Right cardiac atrium (tissue), 5 donors: ENCODE data around the gene NT5C3A. TPM values are rescaled to one million over a fixed set of nuclear protein-coding genes. Genes with fewer than 3 reads are reported as not detected.

ENCODE experiments used
- ATAC-seq, 2 donors: fragments of 200-7000 bp; cut with Tn5 transposase; one replicate each; pipeline versions ENCODE4 v1.8.0 to v1.9.1; 2020; ENCODE audit warnings: moderate library complexity in 2 of 2, mild to moderate bottlenecking in 1 of 2
- DNase-seq, 3 donors: peaks; one replicate each; pipeline ENCODE4 v3.0.0-alpha.2; 2020
- H3K27ac ChIP-seq: one replicate; pipeline ENCODE4 v1.5.1; 2013; ENCODE audit warnings: mild to moderate bottlenecking, low read length, control low read depth, moderate library complexity
- H3K27me3 ChIP-seq: one replicate; pipeline ENCODE4 v1.6.1; 2013; ENCODE audit not compliant: control insufficient read depth, insufficient read depth
- H3K4me1 ChIP-seq: one replicate; pipeline ENCODE4 v1.6.1; 2013; ENCODE audit warnings: low read length; ENCODE audit not compliant: control insufficient read depth, insufficient read depth
- H3K4me3 ChIP-seq: one replicate; pipeline ENCODE4 v1.5.1; 2013; ENCODE audit warnings: low read length, control low read depth
- H3K9me3 ChIP-seq: one replicate; pipeline ENCODE4 v1.6.1; 2013; ENCODE audit warnings: low read length; ENCODE audit not compliant: control insufficient read depth
- WGBS: extraction: QIAGEN DNeasy Blood & Tissue Kit; methylation state at CpG from one replicate; pipeline ENCODE4 v1.1.7; 2013; 5-methylcytosine and 5-hydroxymethylcytosine counted together
- intact Hi-C, 4 donors: fragments of 100-400 bp; cut with DNase I; formaldehyde crosslinking; loops; one replicate each; pipeline versions ENCODE4 v1.11.0 to v1.14.0; 2022 to 2023
- polyA plus RNA-seq: library from polyadenylated mRNA; stranded (reverse); fragments of 200-250 nt; gene quantifications from one replicate; pipeline ENCODE4 v1.2.3, GENCODE V29; 2013
- total RNA-seq, 4 donors: library from RNA; stranded (reverse); fragmentation: NEBNext Ultra II Directional; extraction: Animal tissue kit (Norgen Biotek cat#: 25700); gene quantifications; one replicate each; pipeline ENCODE4 v1.2.1, GENCODE V29; 2021
- donor health status: healthy with polysubstance abuse.
- donor health status: DM: no; HTN: yes; CAD: no.
- donor health status: DM: no; HTN: no; CAD: no.
- donor health status: DM: no; HTN: yes; CAD: no; lungs with severe emphysema.
- donor health status: DM: yes; HTN: yes; CAD: no.

Gene NT5C3A
- total and polyA plus RNA-seq, 5 donors, result 12.8 to 21.9 (median 15.0) TPM

DNA sequence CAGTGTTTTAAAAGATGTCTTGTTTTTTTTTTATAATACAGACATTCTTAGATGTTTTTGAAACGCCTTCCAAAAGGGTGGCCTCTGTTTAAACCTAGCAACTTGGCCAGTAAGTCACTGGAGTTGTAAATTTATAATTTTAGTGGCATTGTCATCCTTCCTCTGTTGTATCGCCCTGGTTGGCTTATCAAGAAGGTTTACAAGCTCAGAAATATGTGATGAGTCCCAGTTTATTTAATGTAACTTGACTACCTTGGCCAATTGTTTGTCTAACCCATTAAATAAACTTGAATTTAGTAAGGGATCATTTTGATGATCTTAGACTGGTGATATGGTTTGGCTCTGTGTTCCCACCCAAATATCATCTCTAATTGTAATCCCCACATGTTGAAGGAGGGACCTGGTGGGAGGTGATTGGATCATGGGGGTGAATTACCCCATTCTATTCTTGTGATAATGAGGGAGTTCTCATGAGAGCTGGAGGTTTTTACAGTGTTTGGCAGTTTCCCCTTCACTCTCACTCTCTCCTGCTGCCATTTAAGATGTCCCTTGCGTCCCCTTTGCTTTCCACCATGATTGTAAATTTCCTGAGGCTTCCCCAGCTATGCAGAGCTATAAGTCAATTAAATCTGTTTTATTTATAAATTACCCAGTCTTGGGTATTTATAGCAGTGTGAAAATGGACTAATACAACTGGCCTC, 13.4 kb upstream of the NT5C3A start:
- Histone ChIP-seq H3K4me1 (no peaks in the 10 kb centered on the region), H3K9me3 (no peaks in the 10 kb centered on the region), H3K27me3 (no peaks in the 10 kb centered on the region), H3K27ac (no peak overlapping the region), H3K4me3 (no peak overlapping the region)
- 85% methylated on average over 3 of the region's 3 CpGs for WGBS
- intact Hi-C loops, result no loop called here
- DNase-seq, result no peak
- no peak for ATAC-seq

GRCh38 chr7:33073243-33073642, 10.7 kb upstream of the NT5C3A start:
- no peak overlapping the region for H3K4me3 ChIP-seq

DNA sequence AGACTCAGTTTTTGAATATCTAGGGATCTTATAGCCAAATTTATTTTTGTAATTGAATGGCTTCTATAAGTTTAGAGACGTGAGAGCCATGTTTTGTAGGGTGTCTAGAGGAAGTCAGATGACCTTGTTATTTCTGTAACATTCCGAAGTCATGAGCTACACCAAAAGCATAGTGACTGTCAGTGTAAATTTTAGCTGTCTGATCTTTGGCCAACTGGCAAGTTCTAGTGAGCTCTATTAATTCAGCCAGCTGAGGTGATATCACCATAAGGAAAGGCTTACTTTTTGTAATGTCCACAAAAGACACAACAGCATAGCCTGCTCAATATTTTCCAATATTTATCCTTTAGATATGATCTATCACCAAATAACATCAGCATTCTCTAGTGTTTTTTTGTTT, 9.9 kb upstream of the NT5C3A start:
- ATAC-seq (peak; percentile 40 to 51), DNase-seq (no peak)
- intact Hi-C loops, result no loop called here
- H3K27me3 ChIP-seq, result no peaks in the 10 kb centered on the region
- H3K4me1 ChIP-seq, result no peaks in the 10 kb centered on the region
- H3K27ac ChIP-seq, result no peak overlapping the region
- 12% methylated on average over 2 of the region's 2 CpGs for WGBS
- peaks cover 2% of the 10 kb centered on the region for H3K9me3 ChIP-seq
- H3K4me3 ChIP-seq, result no peak overlapping the region

More at GRCh38 chr7:33073243-33073642, 10.7 kb upstream of the NT5C3A start:
- intact Hi-C loops, result no loop called here
- no peak overlapping the region for H3K27ac ChIP-seq
- no peaks in the 10 kb centered on the region for H3K4me1 ChIP-seq
- H3K27me3 ChIP-seq, result no peaks in the 10 kb centered on the region
- ATAC-seq, result no peak
- DNase-seq, result no peak
- H3K9me3 ChIP-seq, result peaks cover 2% of the 10 kb centered on the region
- WGBS, result 95% methylated on average over 4 of the region's 4 CpGs

DNA sequence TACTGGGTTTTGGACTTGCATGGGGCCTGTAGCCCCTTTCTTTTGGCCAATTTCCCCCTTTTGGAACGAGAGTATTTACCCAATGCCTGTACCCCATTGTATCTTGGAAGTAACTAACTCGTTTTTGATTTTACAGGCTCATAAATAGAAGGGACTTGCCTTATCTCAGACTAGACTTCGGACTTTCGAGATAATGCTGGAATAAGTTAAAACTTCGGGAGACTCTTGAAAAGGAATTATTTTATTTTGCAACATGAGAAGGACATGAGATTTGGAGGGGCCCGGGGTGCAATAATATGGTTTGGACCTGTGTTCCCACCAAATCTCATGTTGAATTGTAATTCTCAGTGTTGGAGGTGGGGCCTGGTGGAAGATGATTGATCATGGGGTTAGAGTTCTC, 8.3 kb upstream of the NT5C3A start:
- Histone ChIP-seq H3K9me3 (peaks cover 2% of the 10 kb centered on the region), H3K4me1 (no peaks in the 10 kb centered on the region), H3K27me3 (no peaks in the 10 kb centered on the region), H3K4me3 (no peak overlapping the region), H3K27ac (no peak overlapping the region)
- intact Hi-C loops, result no loop called here
- WGBS, result 61% methylated on average over 6 of the region's 6 CpGs
- DNase-seq (no peak), ATAC-seq (no peak)

GRCh38 chr7:33070277-33070676, 7.7 kb upstream of the NT5C3A start:
- no peak for ATAC-seq

DNA sequence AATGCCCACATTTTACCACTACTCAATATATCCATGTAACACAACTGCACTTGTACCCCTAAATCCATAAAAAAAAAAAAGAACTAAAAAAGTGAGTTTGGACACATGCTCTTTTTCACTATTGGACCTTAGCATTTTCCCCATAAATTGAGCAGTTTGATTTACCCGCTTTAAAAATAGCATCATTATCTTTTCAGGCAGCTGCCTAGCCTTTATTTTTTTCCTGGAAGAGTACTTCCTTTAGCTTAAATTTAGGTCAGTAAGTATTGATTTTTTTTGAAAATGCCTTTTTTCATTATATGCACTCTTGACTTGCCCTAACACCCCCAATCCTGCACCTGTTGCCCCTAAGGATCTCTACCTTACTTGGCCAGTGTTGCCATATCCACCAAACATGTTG, 5.3 kb upstream of the NT5C3A start:
- Histone ChIP-seq H3K27me3 (no peaks in the 10 kb centered on the region), H3K27ac (no peak overlapping the region), H3K4me1 (no peaks in the 10 kb centered on the region), H3K4me3 (no peak overlapping the region), H3K9me3 (peaks cover 2% of the 10 kb centered on the region)
- intact Hi-C loops, result no loop called here
- no peak for DNase-seq
- ATAC-seq, result no peak
- 49% methylated on average over 1 of the region's 1 CpG for WGBS

More at GRCh38 chr7:33070277-33070676, 7.7 kb upstream of the NT5C3A start:
- no peak overlapping the region for H3K4me3 ChIP-seq
- H3K27me3 ChIP-seq, result no peaks in the 10 kb centered on the region
- intact Hi-C loops, result no loop called here
- H3K27ac ChIP-seq, result no peak overlapping the region
- H3K9me3 ChIP-seq, result peaks cover 2% of the 10 kb centered on the region
- 94% methylated on average over 2 of the region's 2 CpGs for WGBS
- no peak for DNase-seq
- H3K4me1 ChIP-seq, result no peaks in the 10 kb centered on the region

GRCh38 chr7:33066771-33067170, 4.2 kb upstream of the NT5C3A start:
- WGBS, result 90% methylated on average over 1 of the region's 1 CpG
- H3K4me3 ChIP-seq, result no peak overlapping the region
- intact Hi-C loops, result no loop called here
- no peaks in the 10 kb centered on the region for H3K27me3 ChIP-seq
- H3K9me3 ChIP-seq, result peaks cover 2% of the 10 kb centered on the region
- DNase-seq (no peak), ATAC-seq (no peak)
- no peak overlapping the region for H3K27ac ChIP-seq
- H3K4me1 ChIP-seq, result no peaks in the 10 kb centered on the region

DNA sequence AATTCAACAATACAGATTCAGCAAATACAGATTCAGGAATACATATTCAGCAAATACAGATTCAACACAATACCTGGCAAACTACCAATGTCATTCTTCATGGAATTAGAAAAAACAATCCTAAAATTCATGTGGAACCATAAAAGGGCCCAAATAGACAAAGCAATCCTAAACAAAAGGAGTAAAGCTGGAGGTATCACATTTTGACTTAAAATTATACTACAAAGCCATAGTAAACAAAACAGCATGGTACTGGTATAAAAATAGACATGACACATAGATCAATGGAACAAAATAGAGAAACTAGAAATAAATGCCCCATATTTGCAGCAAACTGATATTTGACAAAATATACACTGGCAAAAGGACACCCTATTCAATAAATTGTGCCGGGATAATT, 3.4 kb upstream of the NT5C3A start:
- peaks cover 2% of the 10 kb centered on the region for H3K9me3 ChIP-seq
- no peaks in the 10 kb centered on the region for H3K27me3 ChIP-seq
- H3K4me1 ChIP-seq, result no peaks in the 10 kb centered on the region
- no peak overlapping the region for H3K4me3 ChIP-seq
- H3K27ac ChIP-seq, result no peak overlapping the region
- DNase-seq (no peak), ATAC-seq (no peak)
- 100% methylated on average over 1 of the region's 1 CpG for WGBS
- intact Hi-C loops, result no loop called here

DNA sequence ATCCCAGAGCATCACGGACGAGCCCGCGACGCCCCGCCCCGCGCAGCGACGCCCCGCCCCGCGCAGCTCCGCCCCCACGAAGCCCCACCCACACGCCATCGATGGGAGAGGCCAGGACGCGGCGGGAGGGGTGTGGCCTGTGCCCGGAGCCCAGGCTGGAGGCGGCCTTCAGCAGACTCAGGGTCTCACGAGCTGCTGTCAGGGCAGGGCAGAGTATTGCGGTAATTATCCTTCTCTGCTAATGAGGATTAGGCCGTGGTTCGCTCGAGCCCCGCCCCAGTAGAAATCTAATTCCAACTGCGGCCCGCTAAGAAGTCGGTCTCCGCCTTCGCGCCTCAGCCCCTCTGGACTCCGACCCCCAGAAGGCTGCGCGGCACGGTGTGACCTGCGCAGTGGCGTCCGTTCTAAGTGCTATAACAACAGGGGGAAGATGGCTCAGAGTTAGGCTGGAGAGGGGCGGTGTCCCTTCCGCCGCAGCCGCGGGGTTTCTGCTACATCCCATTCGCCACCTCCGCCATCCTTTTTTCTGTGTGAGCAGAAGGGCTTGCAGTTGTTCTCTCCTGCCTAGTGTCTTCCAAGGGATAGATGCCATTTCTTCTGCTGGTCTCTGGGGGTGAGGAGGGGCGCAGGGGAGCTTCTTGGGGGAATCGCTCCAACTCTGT, 337 bp upstream of the NT5C3A start:
- Histone ChIP-seq H3K27me3 (no peaks in the 10 kb centered on the region), H3K4me3 (peak overlapping the region; percentile 89), H3K4me1 (peaks cover 2% of the 10 kb centered on the region), H3K9me3 (no peaks in the 10 kb centered on the region), H3K27ac (peak overlapping the region; percentile 98)
- intact Hi-C loops, result no loop called here
- DNase-seq, result peak; percentile 94 to 97 (median 97)
- under 1% methylated on average over 50 of the region's 50 CpGs for WGBS
- ATAC-seq, result peak; percentile 100

GRCh38 chr7:33061282-33061937, 1.2 kb downstream of the NT5C3A start:
- Histone ChIP-seq H3K9me3 (no peaks in the 10 kb centered on the region), H3K4me1 (peaks cover 2% of the 10 kb centered on the region), H3K27me3 (no peaks in the 10 kb centered on the region), H3K4me3 (peak overlapping the region; percentile 89), H3K27ac (no peak overlapping the region)
- DNase-seq (no peak), ATAC-seq (no peak)
- intact Hi-C loops, result no loop called here
- 29% methylated on average over 8 of the region's 8 CpGs for WGBS

DNA sequence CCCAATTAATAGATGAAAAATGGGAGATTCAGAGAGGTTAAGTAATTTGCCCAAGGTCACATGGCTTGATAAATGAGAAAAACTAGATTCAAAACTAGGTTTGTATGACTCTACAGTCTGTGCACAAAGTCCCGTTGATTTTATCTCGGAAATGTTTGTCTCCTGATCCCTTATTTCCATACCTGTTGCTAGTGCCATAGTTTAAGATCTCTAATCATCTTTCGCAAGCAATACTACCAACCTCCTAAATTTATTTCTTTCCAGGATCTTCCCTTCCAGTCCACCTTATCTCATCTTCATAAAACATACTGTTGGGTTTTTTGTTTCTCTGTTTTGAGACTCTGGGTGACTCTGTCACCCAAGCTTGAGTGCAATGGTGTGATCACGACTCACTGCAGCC, 2.9 kb downstream of the NT5C3A start:
- intact Hi-C loops, result loop anchor here in 2 of 4 donors (5.0 to 10.0 kb wide), 2 partner anchors 255 to 567 kb away; partner anchors contain the start of gene LSM5 (in 1 of the 2)
- DNase-seq (no peak), ATAC-seq (no peak)
- no peaks in the 10 kb centered on the region for H3K27me3 ChIP-seq
- no peaks in the 10 kb centered on the region for H3K9me3 ChIP-seq
- H3K4me3 ChIP-seq, result no peak overlapping the region
- WGBS, result 48% methylated on average over 4 of the region's 4 CpGs
- peaks cover 2% of the 10 kb centered on the region for H3K4me1 ChIP-seq
- no peak overlapping the region for H3K27ac ChIP-seq
